ENCODE measurements around the gene IPPK.

The IPPK gene

DNA sequence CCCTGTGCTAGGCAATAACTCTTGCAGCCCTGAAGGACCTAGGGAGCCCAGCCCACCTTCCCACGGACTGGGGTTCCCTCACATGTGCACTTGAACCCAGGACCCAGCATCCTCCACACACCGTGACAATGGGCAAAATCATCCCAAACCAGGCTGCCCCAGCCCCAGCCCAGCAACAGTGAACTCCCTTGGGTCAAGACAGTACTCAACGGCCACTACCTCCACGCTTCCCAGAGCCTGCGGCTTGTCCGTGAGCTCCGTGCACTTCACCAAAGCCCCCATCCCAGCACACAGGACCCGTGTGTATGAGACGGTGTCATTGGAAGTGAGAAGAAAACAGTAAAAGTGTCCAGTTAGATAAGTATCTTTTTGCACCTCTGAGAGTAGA is 55.8 kb downstream of the IPPK start:
- DNase-seq (ENCODE audit: low read depth), result no peak
- TF ChIP-seq, protein P1, sequence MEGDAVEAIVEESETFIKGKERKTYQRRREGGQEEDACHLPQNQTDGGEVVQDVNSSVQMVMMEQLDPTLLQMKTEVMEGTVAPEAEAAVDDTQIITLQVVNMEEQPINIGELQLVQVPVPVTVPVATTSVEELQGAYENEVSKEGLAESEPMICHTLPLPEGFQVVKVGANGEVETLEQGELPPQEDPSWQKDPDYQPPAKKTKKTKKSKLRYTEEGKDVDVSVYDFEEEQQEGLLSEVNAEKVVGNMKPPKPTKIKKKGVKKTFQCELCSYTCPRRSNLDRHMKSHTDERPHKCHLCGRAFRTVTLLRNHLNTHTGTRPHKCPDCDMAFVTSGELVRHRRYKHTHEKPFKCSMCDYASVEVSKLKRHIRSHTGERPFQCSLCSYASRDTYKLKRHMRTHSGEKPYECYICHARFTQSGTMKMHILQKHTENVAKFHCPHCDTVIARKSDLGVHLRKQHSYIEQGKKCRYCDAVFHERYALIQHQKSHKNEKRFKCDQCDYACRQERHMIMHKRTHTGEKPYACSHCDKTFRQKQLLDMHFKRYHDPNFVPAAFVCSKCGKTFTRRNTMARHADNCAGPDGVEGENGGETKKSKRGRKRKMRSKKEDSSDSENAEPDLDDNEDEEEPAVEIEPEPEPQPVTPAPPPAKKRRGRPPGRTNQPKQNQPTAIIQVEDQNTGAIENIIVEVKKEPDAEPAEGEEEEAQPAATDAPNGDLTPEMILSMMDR (IDR thresholded peaks at IDR 0.05; ENCODE audit: low read depth, low read length, missing control alignments), result no peak

DNA sequence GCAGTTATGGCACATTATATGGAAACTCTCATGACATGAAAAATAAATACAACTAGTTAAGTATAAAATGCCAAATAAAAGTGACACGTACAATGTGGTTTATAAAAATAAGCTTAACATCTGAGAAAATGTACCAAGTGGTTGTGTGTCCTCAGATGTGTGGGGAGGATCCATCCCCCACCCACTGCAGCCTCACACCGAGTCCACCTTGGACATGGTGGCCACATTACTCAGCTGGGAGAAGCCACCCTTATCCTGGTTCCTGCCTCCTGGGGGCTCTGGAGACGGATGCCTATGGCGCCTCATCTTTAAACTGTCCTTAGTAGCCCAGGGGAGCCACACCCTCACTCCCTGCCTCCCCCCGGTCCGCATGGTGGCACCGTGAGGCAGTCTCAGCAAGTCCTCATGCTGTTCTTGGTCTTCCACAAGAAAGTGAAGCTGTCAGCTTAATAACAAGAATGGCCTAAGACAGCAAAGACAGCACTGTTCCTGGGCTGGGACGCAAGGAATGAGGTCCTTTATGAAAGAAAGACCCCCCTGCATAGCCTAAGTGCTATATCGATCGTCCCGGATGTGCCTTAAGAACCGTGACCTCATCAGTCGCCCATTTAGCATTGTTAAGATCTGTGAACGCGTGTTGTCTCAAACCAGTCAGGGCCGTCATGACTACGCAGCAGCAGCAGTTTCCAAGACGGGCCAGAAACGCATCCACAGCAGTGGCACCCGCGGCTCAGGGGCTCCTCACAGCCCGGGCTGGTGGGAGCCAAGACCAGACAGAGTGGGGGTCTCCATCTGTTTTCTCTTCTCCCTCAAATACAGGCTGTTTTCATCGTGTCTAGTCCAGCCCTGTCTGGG is 56.4 kb downstream of the IPPK start:
- DNase-seq (ENCODE audit: low read depth), result no peak
- TF ChIP-seq, protein P1 (IDR thresholded peaks at IDR 0.05; ENCODE audit: low read depth, low read length, missing control alignments), result no peak
- no peak overlapping the region for H3K4me3 ChIP-seq (ENCODE audit: low read depth, low read length)

More for the DNA sequence above, 55.8 kb downstream of the IPPK start:
- no peak overlapping the region for H3K4me3 ChIP-seq (ENCODE audit: low read depth, low read length)

DNA sequence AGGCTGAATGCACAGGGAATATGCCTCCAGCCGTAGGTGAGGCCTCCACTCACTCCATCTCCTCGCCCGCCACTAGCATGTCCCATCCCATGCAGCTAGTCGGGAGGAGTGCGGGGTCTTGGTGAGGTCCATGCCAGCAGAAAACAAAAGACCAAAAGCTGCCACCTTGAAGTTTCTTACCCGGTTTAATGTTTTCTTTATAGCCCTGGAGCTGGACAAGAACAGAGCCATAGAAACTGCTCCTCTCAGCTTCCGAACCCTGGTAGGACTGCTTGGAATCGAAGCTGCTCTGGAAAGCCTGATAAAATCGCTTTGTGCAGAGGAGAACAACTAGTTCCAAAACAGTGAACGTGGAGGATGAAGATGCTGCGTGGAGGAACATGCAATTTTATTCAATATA is 57.1 kb downstream of the IPPK start:
- H3K4me3 ChIP-seq (ENCODE audit: low read depth, low read length), result no peak overlapping the region
- TF ChIP-seq, protein P1 (IDR thresholded peaks at IDR 0.05; ENCODE audit: low read depth, low read length, missing control alignments), result no peak
- no peak for DNase-seq (ENCODE audit: low read depth)

DNA sequence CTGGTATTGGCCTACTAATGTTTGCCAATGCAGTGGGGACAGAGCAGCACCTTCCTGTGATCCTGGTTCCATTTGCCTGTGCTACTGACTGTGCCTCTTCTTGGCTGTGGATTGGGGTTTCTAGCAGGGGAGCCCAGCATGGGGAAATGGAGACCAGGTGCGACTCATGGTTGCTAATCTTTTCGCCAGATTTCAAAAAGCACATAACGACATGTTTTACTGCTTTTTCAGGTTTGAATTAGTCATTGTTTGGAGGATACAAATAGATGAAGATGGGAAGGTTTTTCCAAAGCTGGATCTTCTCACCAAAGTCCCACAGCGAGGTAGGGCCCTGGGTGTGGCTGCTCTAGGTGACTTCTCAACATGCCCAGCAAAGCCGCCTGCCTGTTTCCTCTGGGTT is 57.6 kb downstream of the IPPK start:
- H3K4me3 ChIP-seq (ENCODE audit: low read depth, low read length), result no peak overlapping the region
- DNase-seq (ENCODE audit: low read depth), result no peak
- TF ChIP-seq, protein P1 (IDR thresholded peaks at IDR 0.05; ENCODE audit: low read depth, low read length, missing control alignments), result no peak

DNA sequence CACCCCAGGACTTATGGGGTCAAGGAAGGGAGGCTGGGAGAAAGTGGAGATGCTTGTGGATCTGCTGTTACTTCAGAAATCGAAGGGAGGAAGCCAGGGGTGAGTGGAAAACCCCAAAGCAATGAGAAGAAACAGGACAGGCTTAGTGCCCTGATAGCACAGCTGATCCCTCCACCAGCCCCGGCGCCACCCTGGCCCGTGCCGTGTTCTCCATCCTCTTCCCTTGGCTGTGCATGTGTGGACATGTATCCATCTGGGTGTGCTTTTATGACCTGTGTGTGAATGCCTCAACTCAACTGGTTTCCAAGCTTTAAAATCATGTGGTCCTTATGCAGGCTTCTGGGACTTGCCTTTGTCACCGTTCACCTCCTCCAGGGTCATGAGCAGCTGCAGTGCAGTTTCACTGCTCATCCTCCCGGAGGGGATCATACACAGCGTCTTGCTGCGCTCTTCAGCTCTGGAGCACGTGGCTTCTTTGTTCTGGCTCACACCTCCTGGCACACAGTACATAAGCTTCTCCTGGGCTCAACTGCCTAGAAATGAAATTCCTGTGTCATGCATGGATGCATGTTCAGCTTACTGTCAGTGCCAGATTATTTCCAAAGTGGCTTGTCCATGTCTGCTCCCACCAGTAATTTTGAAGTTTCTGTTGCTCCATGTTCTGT is 58.2 kb downstream of the IPPK start:
- TF ChIP-seq, protein P1 (IDR thresholded peaks at IDR 0.05; ENCODE audit: low read depth, low read length, missing control alignments), result no peak
- DNase-seq (ENCODE audit: low read depth), result no peak
- H3K4me3 ChIP-seq (ENCODE audit: low read depth, low read length), result no peak overlapping the region

DNA sequence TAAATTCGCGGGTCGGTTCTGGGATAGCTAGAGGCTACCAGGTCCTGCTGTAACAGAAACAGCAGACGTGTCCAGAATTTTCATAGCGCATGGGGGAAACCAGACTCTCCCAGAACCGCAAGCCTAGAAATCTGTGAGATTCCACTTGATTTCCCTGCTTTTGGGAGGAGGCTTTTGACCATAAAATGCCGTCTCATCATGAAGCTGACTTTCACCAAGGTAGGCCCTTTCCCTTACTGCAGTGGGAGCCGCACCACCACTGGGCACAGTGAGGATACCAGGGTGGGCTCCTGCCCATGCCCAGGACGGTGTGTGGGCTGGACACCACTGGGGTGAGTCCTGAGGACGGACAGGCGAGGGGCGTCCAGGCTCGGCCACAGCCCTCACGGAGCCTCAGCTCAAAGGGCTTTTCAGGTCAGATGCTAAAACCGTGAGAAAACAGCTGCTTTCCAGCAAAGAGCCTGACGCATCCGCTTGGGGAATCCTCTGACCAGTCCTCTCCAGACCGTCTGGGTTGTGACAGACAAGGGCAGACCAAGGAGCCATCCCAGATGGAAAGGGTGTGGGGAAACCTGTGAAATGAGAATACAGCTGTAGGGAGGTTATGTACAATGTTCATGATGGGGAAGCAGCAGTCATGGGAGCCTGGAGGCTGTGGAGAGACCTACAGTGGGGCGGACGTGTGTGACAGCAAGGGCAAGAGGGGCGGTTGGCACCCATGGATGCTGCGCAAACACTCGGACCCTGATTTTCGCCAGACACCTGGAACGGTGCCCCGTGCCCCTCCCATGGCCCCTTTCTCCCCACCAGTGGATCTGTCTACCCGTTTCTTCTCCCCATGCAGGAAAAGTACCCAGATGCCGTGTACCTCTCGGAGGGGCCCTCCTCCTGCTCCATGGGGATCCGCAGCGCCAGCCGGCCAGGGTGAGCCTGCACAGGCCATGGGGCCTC is 59.2 kb downstream of the IPPK start:
- TF ChIP-seq, protein P1 (IDR thresholded peaks at IDR 0.05; ENCODE audit: low read depth, low read length, missing control alignments), result no peak
- DNase-seq (ENCODE audit: low read depth), result no peak
- no peak overlapping the region for H3K4me3 ChIP-seq (ENCODE audit: low read depth, low read length)
